Activated CD4-positive, alpha-beta memory T cell treated with anti-CD3 and anti-CD28 coated beads, Interleukin-2, amount 10 ng/mL, durations not matched to agents 7 days and 5 days (primary cell): ENCODE measurements around the gene GET4. TPM values are rescaled to one million over a fixed set of nuclear protein-coding genes. Genes with fewer than 3 reads are reported as not detected.
A peak's percentile ranks its signal among the peaks of the same experiment; 100 is the strongest.
"Not testable (repeated sequence)": the region's sequence is repeated elsewhere in the genome, so short reads cannot be mapped to it uniquely, and the experiment has no call there.

Experiments
- CTCF ChIA-PET: fragments of 350-600 bp; sonication (Branson Sonifier 250); formaldehyde crosslinking; loops from one replicate; lab custom pipeline; 2021; ENCODE audit warnings: antibody characterized with exemption, inconsistent platforms; lab: Charles Lee
- POLR2A ChIA-PET: fragments of 350-600 bp; sonication (Branson Sonifier 250); formaldehyde crosslinking; loops from one replicate; lab custom pipeline; 2021; ENCODE audit warnings: antibody characterized with exemption; lab: Charles Lee
- DNase-seq: peaks from one replicate; pipeline ENCODE4 v3.0.0-alpha.2; 2020
- H3K27ac Mint-ChIP-seq: one replicate; pipeline ENCODE4 v1.8.0; 2021; ENCODE audit warnings: mild to moderate bottlenecking, mixed read lengths
- H3K27me3 Mint-ChIP-seq: one replicate; pipeline ENCODE4 v1.8.0; 2021; ENCODE audit warnings: mixed read lengths
- H3K36me3 Mint-ChIP-seq: one replicate; pipeline ENCODE4 v1.8.0; 2021; ENCODE audit warnings: low read depth, mixed read lengths
- H3K4me1 Mint-ChIP-seq: one replicate; pipeline ENCODE4 v1.8.0; 2021; ENCODE audit warnings: mixed read lengths
- H3K4me3 Mint-ChIP-seq: one replicate; pipeline ENCODE4 v1.8.0; 2021; ENCODE audit warnings: mild to moderate bottlenecking, mixed read lengths
- H3K9me3 Mint-ChIP-seq: one replicate; pipeline ENCODE4 v1.8.0; 2021; ENCODE audit warnings: mixed read lengths
- total RNA-seq, 2 experiments: library from RNA; stranded (reverse); gene quantifications; one replicate each; pipeline ENCODE4 v1.2.3, GENCODE V29; 2021

GET4 gene
- total RNA-seq, 2 experiments from 2014 or later = 32.6 to 38.2 TPM

GRCh38 chr7:865921-866320 lies 10.4 kb upstream of the GET4 start:
- ChIA-PET POLR2A (no interaction called here), CTCF (no interaction called here)
- DNase-seq = no peak
- no peaks in the 10 kb centered on the region for H3K27me3 Mint-ChIP-seq
- H3K4me3 Mint-ChIP-seq = no peak overlapping the region
- H3K4me1 Mint-ChIP-seq = no peaks in the 10 kb centered on the region
- H3K36me3 Mint-ChIP-seq = peaks cover 43% of the 10 kb centered on the region
- H3K27ac Mint-ChIP-seq = no peak overlapping the region
- no peaks in the 10 kb centered on the region for H3K9me3 Mint-ChIP-seq

GRCh38 chr7:867001-867405 lies 9.4 kb upstream of the GET4 start:
- Mint-ChIP-seq H3K27ac (no peak overlapping the region), H3K27me3 (no peaks in the 10 kb centered on the region), H3K36me3 (peaks cover 40% of the 10 kb centered on the region), H3K4me3 (no peak overlapping the region), H3K9me3 (no peaks in the 10 kb centered on the region), H3K4me1 (no peaks in the 10 kb centered on the region)
- no peak for DNase-seq
- ChIA-PET CTCF (no interaction called here), POLR2A (no interaction called here)

- Mint-ChIP-seq H3K4me1 (no peaks in the 10 kb centered on the region), H3K4me3 (no peak overlapping the region), H3K36me3 (peaks cover 36% of the 10 kb centered on the region), H3K9me3 (no peaks in the 10 kb centered on the region), H3K27me3 (no peaks in the 10 kb centered on the region), H3K27ac (no peak overlapping the region)
- POLR2A ChIA-PET = no interaction called here
- CTCF ChIA-PET = no interaction called here
- DNase-seq = no peak
Observed at GRCh38 chr7:867406-868188, 8.8 kb upstream of the GET4 start.

GRCh38 chr7:868189-868486 lies 8.2 kb upstream of the GET4 start:
- ChIA-PET POLR2A (no interaction called here), CTCF (no interaction called here)
- Mint-ChIP-seq H3K27me3 (no peaks in the 10 kb centered on the region), H3K36me3 (peaks cover 40% of the 10 kb centered on the region), H3K9me3 (no peaks in the 10 kb centered on the region), H3K4me3 (no peak overlapping the region), H3K27ac (no peak overlapping the region), H3K4me1 (peaks cover 2% of the 10 kb centered on the region)
- DNase-seq = no peak

GRCh38 chr7:869348-869747 lies 7.0 kb upstream of the GET4 start:
- no peak for DNase-seq
- Mint-ChIP-seq H3K36me3 (peaks cover 40% of the 10 kb centered on the region), H3K9me3 (no peaks in the 10 kb centered on the region), H3K4me1 (peaks cover 10% of the 10 kb centered on the region), H3K4me3 (no peak overlapping the region), H3K27me3 (no peaks in the 10 kb centered on the region), H3K27ac (no peak overlapping the region)
- CTCF ChIA-PET = no interaction called here
- POLR2A ChIA-PET = no interaction called here

- no peak overlapping the region for H3K4me3 Mint-ChIP-seq
- no peak for DNase-seq
- no peak overlapping the region for H3K27ac Mint-ChIP-seq
- H3K4me1 Mint-ChIP-seq = peaks cover 10% of the 10 kb centered on the region
- CTCF ChIA-PET = interaction anchor here (1.3 to 2.2 kb wide), 7 partner anchors 9 to 96 kb away, joined by 3 to 32 read pairs (median 8); partner anchors contain the start of gene SUN1
- POLR2A ChIA-PET = interaction anchor here (2.0 kb wide), 1 partner anchor 85 kb away, joined by 7 read pairs; no protein-coding TSS in a partner anchor
- no peaks in the 10 kb centered on the region for H3K27me3 Mint-ChIP-seq
- no peaks in the 10 kb centered on the region for H3K9me3 Mint-ChIP-seq
- H3K36me3 Mint-ChIP-seq = peaks cover 31% of the 10 kb centered on the region
Observed at GRCh38 chr7:871900-872537, 4.3 kb upstream of the GET4 start.

- H3K36me3 Mint-ChIP-seq = peaks cover 28% of the 10 kb centered on the region
- H3K27ac Mint-ChIP-seq, H3K9me3 Mint-ChIP-seq, H3K4me3 Mint-ChIP-seq, H3K4me1 Mint-ChIP-seq, H3K27me3 Mint-ChIP-seq, DNase-seq: not testable (repeated sequence)
- ChIA-PET CTCF (interaction anchor here (0.8 to 2.2 kb wide), 12 partner anchors 9 to 266 kb away, joined by 3 to 32 read pairs (median 4); partner anchors contain the start of gene SUN1), POLR2A (interaction anchor here (0.8 to 2.0 kb wide), 6 partner anchors 41 to 521 kb away, joined by 3 to 9 read pairs (median 4); partner anchors contain the start of gene SUN1)
Observed at GRCh38 chr7:872685-873084, 3.7 kb upstream of the GET4 start.

GRCh38 chr7:873367-874002 lies 2.9 kb upstream of the GET4 start:
- Mint-ChIP-seq H3K4me3 (no peak overlapping the region), H3K27ac (peak overlapping the region; percentile 34), H3K36me3 (peaks cover 32% of the 10 kb centered on the region), H3K27me3 (no peaks in the 10 kb centered on the region), H3K9me3 (no peaks in the 10 kb centered on the region), H3K4me1 (peaks cover 14% of the 10 kb centered on the region)
- CTCF ChIA-PET = interaction anchor here (0.6 to 2.2 kb wide), 17 partner anchors 10 to 552 kb away, joined by 3 to 32 read pairs (median 3); partner anchors contain the start of genes COX19 and SUN1
- POLR2A ChIA-PET = interaction anchor here (0.8 to 2.0 kb wide), 6 partner anchors 42 to 522 kb away, joined by 3 to 9 read pairs (median 4); partner anchors contain the start of gene SUN1
- peak; percentile 75 for DNase-seq

- Mint-ChIP-seq H3K4me3 (no peak overlapping the region), H3K36me3 (peaks cover 33% of the 10 kb centered on the region), H3K27me3 (no peaks in the 10 kb centered on the region), H3K9me3 (no peaks in the 10 kb centered on the region), H3K4me1 (peaks cover 18% of the 10 kb centered on the region), H3K27ac (no peak overlapping the region)
- CTCF ChIA-PET = interaction anchor here (0.6 to 2.2 kb wide), 18 partner anchors 11 to 552 kb away, joined by 3 to 32 read pairs (median 4); partner anchors contain the start of genes COX19 and SUN1
- no peak for DNase-seq
- POLR2A ChIA-PET = interaction anchor here (1.5 to 2.7 kb wide), 5 partner anchors 42 to 87 kb away, joined by 5 to 14 read pairs (median 9); partner anchors contain the start of gene SUN1
Observed at GRCh38 chr7:874031-874749, 2.2 kb upstream of the GET4 start.

GRCh38 chr7:875051-875450 lies 1.3 kb upstream of the GET4 start:
- Mint-ChIP-seq H3K4me3 (no peak overlapping the region), H3K9me3 (no peaks in the 10 kb centered on the region), H3K27me3 (no peaks in the 10 kb centered on the region), H3K36me3 (peaks cover 31% of the 10 kb centered on the region), H3K27ac (peak overlapping the region; percentile 26), H3K4me1 (peaks cover 24% of the 10 kb centered on the region)
- no peak for DNase-seq
- ChIA-PET CTCF (interaction anchor here (0.9 to 1.9 kb wide), 6 partner anchors 58 to 91 kb away, joined by 4 to 8 read pairs (median 4); no protein-coding TSS in a partner anchor), POLR2A (interaction anchor here (0.8 to 2.7 kb wide), 5 partner anchors 11 to 86 kb away, joined by 3 to 14 read pairs (median 8); partner anchors contain the start of gene SUN1)

GRCh38 chr7:875476-876076 lies 778 bp upstream of the GET4 start:
- Mint-ChIP-seq H3K36me3 (peaks cover 29% of the 10 kb centered on the region), H3K9me3 (no peaks in the 10 kb centered on the region), H3K4me3 (no peak overlapping the region), H3K4me1 (peaks cover 26% of the 10 kb centered on the region), H3K27me3 (no peaks in the 10 kb centered on the region), H3K27ac (no peak overlapping the region)
- ChIA-PET POLR2A (interaction anchor here (0.7 to 2.7 kb wide), 8 partner anchors 12 to 263 kb away, joined by 3 to 14 read pairs (median 7); partner anchors contain the start of genes COX19 and SUN1), CTCF (interaction anchor here (1.0 to 1.9 kb wide), 5 partner anchors 59 to 92 kb away, joined by 4 to 8 read pairs (median 5); no protein-coding TSS in a partner anchor)
- DNase-seq = no peak

GRCh38 chr7:876972-877311 lies 588 bp downstream of the GET4 start:
- no peaks in the 10 kb centered on the region for H3K9me3 Mint-ChIP-seq
- H3K27me3 Mint-ChIP-seq = no peaks in the 10 kb centered on the region
- no peak for DNase-seq
- peak overlapping the region; percentile 96 for H3K4me3 Mint-ChIP-seq
- ChIA-PET POLR2A (interaction anchor here (0.6 to 2.7 kb wide), 9 partner anchors 20 to 292 kb away, joined by 3 to 11 read pairs (median 3); partner anchors contain the start of gene COX19), CTCF (no interaction called here)
- peak overlapping the region; percentile 87 for H3K27ac Mint-ChIP-seq
- peaks cover 26% of the 10 kb centered on the region for H3K4me1 Mint-ChIP-seq
- H3K36me3 Mint-ChIP-seq = peaks cover 24% of the 10 kb centered on the region
